Measurements from ENCODE around the gene RAPGEF1. TPM values are rescaled to one million over a fixed set of nuclear protein-coding genes. Genes with fewer than 3 reads are reported as not detected.

The RAPGEF1 gene
- total RNA-seq, 4 donors from 2014 or later, result 13.1 to 73.7 (median 26.2) TPM

DNA sequence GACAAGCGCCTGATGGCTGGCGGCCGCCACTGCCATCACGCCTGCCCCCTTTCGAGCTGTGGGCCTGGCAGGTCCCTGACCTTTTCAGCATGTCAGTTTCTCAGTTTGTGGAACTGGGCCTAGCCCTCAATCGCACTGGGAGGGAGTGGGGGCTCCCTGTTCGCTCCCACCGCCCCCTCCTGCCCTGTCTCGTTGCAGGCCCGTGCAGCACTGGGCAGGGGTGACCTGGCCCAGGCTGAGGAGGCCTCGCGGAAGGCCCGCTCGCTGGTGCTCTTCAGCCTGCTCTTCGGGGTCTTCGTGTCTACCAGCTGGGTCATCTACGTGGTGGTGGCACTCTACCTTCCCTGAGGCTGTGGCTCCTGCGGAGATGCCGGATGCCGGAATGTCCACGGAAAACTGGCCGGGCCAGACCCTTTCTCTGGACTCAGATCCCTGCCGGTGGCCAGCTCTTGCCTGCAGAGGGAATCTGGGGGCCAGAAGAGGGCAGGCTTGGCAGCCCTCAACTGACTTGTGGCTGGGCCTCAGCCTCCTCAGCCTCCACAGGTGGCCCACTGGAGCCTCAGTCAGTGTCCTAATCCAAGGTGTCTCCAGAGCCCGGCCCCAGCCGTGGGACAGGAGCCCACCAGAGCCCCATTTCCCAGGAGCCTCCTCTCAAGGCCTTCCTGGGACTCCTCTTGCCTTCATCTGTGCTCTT is 181.9 kb downstream of the RAPGEF1 start:
- H3K36me3 ChIP-seq, result no peaks in the 10 kb centered on the region
- DNase-seq, result no peak
- peaks cover 0 to 10% of the 10 kb centered on the region in 2 donors for H3K27me3 ChIP-seq
- H3K9me3 ChIP-seq, result peaks cover 0 to 6% of the 10 kb centered on the region in 2 donors
- H3K27ac ChIP-seq, result no peak overlapping the region
- TF ChIP-seq, protein P1, sequence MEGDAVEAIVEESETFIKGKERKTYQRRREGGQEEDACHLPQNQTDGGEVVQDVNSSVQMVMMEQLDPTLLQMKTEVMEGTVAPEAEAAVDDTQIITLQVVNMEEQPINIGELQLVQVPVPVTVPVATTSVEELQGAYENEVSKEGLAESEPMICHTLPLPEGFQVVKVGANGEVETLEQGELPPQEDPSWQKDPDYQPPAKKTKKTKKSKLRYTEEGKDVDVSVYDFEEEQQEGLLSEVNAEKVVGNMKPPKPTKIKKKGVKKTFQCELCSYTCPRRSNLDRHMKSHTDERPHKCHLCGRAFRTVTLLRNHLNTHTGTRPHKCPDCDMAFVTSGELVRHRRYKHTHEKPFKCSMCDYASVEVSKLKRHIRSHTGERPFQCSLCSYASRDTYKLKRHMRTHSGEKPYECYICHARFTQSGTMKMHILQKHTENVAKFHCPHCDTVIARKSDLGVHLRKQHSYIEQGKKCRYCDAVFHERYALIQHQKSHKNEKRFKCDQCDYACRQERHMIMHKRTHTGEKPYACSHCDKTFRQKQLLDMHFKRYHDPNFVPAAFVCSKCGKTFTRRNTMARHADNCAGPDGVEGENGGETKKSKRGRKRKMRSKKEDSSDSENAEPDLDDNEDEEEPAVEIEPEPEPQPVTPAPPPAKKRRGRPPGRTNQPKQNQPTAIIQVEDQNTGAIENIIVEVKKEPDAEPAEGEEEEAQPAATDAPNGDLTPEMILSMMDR (IDR thresholded peaks at IDR 0.05), result no peak
- intact Hi-C loops (cut with DNase I; ENCODE audit: low total_unique reads), result no loop called here
- no peaks in the 10 kb centered on the region for H3K4me1 ChIP-seq
- H3K4me3 ChIP-seq, result no peak overlapping the region

GRCh38 chr9:131555841-131556673 is 183.8 kb downstream of the RAPGEF1 start:
- Histone ChIP-seq H3K27me3 (peaks cover 0 to 10% of the 10 kb centered on the region in 2 donors), H3K4me3 (no peak overlapping the region), H3K4me1 (no peaks in the 10 kb centered on the region), H3K36me3 (no peaks in the 10 kb centered on the region), H3K27ac (no peak overlapping the region), H3K9me3 (no peaks in the 10 kb centered on the region)
- TF ChIP-seq POLR2A (IDR thresholded peaks at IDR 0.05), result no peak
- TF ChIP-seq, protein P1 (IDR thresholded peaks at IDR 0.05), result no peak
- DNase-seq, result no peak
- intact Hi-C loops (cut with DNase I; ENCODE audit: low total_unique reads), result no loop called here

- peaks cover 0 to 10% of the 10 kb centered on the region in 2 donors for H3K27me3 ChIP-seq
- DNase-seq, result no peak
- intact Hi-C loops (cut with DNase I; ENCODE audit: low total_unique reads), result no loop called here
- no peak for TF ChIP-seq POLR2A (IDR thresholded peaks at IDR 0.05)
- TF ChIP-seq, protein P1 (IDR thresholded peaks at IDR 0.05), result no peak
- H3K27ac ChIP-seq, result no peak overlapping the region
- H3K9me3 ChIP-seq, result no peaks in the 10 kb centered on the region
- no peaks in the 10 kb centered on the region for H3K4me1 ChIP-seq
- H3K4me3 ChIP-seq, result no peak overlapping the region
- H3K36me3 ChIP-seq, result no peaks in the 10 kb centered on the region
Measured at GRCh38 chr9:131554843-131555351, 185.0 kb downstream of the RAPGEF1 start.

GRCh38 chr9:131554087-131554842 is 185.6 kb downstream of the RAPGEF1 start:
- no peak for DNase-seq
- Histone ChIP-seq H3K4me3 (no peak overlapping the region), H3K4me1 (no peaks in the 10 kb centered on the region), H3K27ac (no peak overlapping the region), H3K9me3 (no peaks in the 10 kb centered on the region), H3K27me3 (peaks cover 0 to 10% of the 10 kb centered on the region in 2 donors), H3K36me3 (no peaks in the 10 kb centered on the region)
- TF ChIP-seq, protein P1 (IDR thresholded peaks at IDR 0.05), result no peak
- TF ChIP-seq POLR2A (IDR thresholded peaks at IDR 0.05), result no peak
- intact Hi-C loops (cut with DNase I; ENCODE audit: low total_unique reads), result no loop called here

All from uterus (tissue), 4 donors.